ENCODE results near the gene GPX4. TPM values are rescaled to one million over a fixed set of nuclear protein-coding genes. Genes with fewer than 3 reads are reported as not detected.
"Not testable (repeated sequence)": the region's sequence is repeated elsewhere in the genome, so short reads cannot be mapped to it uniquely, and the experiment has no call there.

GPX4 gene
- polyA plus RNA-seq, 2 donors = 271 to 294 TPM

DNA sequence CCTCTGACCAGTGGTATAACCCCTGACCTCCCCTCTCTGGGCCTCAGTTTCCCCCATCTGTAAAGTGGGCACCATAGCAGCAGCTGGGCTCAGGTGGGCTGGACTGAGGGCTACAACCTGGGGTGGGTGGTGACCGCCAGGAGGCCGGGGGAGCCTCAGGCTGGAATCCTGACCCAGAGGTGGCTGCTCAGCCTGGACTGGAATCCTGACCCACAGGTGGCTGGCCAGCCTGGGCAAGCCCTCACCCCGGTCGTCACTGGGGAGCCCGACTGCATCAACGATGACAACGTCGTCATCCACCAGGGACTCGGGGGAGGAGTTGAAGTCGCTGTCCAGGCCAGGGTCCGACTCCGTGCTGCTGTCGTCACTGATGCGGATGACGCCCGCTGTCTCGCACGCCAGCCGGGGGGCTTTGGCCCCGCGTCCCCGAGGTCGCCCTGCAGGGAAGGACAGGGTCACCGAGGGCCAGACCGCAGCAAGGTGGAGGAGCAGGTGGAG is 10.2 kb downstream of the GPX4 start:
- Histone ChIP-seq H3K27ac (ENCODE audit: low read depth in 2 of 2, low read length in 1 of 2) (peak overlapping the region; percentile 62 to 83), H3K4me3 (ENCODE audit: low read depth in 1 of 2, low read length in 2 of 2) (no peak overlapping the region), H3K27me3 (ENCODE audit: control insufficient read depth in 1 of 2, insufficient read depth in 2 of 2, low read length in 2 of 2) (no peaks in the 10 kb centered on the region), H3K36me3 (ENCODE audit: control insufficient read depth in 2 of 2, insufficient read depth in 2 of 2, low read length in 1 of 2) (peaks cover 14 to 69% of the 10 kb centered on the region in 2 donors), H3K4me1 (ENCODE audit: control insufficient read depth in 2 of 2, insufficient read depth in 2 of 2, low read length in 1 of 2) (peaks cover 6 to 45% of the 10 kb centered on the region in 2 donors), H3K9me3 (ENCODE audit: control insufficient read depth in 2 of 2, insufficient read depth in 1 of 2, low read depth in 1 of 2, low read length in 1 of 2) (no peaks in the 10 kb centered on the region)
- WGBS, 2 donors = 84 to 87% methylated on average over 25 of the region's 25 CpGs

GRCh38 chr19:1114728-1115127 is 10.9 kb downstream of the GPX4 start:
- H3K27ac ChIP-seq (ENCODE audit: low read depth in 2 of 2, low read length in 1 of 2); H3K27me3 ChIP-seq (ENCODE audit: control insufficient read depth in 1 of 2, insufficient read depth in 2 of 2, low read length in 2 of 2); H3K9me3 ChIP-seq (ENCODE audit: control insufficient read depth in 2 of 2, insufficient read depth in 1 of 2, low read depth in 1 of 2, low read length in 1 of 2); H3K4me3 ChIP-seq (ENCODE audit: low read depth in 1 of 2, low read length in 2 of 2): not testable (repeated sequence)
- Histone ChIP-seq H3K4me1 (ENCODE audit: control insufficient read depth in 2 of 2, insufficient read depth in 2 of 2, low read length in 1 of 2) (peaks cover 6 to 47% of the 10 kb centered on the region in 2 donors), H3K36me3 (ENCODE audit: control insufficient read depth in 2 of 2, insufficient read depth in 2 of 2, low read length in 1 of 2) (peaks cover 17 to 69% of the 10 kb centered on the region in 2 donors)
- WGBS, 2 donors = 87 to 89% methylated on average over 9 of the region's 9 CpGs

- Histone ChIP-seq H3K4me3 (ENCODE audit: low read depth in 1 of 2, low read length in 2 of 2) (no peak overlapping the region), H3K9me3 (ENCODE audit: control insufficient read depth in 2 of 2, insufficient read depth in 1 of 2, low read depth in 1 of 2, low read length in 1 of 2) (no peaks in the 10 kb centered on the region), H3K27me3 (ENCODE audit: control insufficient read depth in 1 of 2, insufficient read depth in 2 of 2, low read length in 2 of 2) (no peaks in the 10 kb centered on the region), H3K27ac (ENCODE audit: low read depth in 2 of 2, low read length in 1 of 2) (no peak overlapping the region), H3K4me1 (ENCODE audit: control insufficient read depth in 2 of 2, insufficient read depth in 2 of 2, low read length in 1 of 2) (peaks cover 6 to 44% of the 10 kb centered on the region in 2 donors), H3K36me3 (ENCODE audit: control insufficient read depth in 2 of 2, insufficient read depth in 2 of 2, low read length in 1 of 2) (peaks cover 17 to 66% of the 10 kb centered on the region in 2 donors)
- 89 to 93% methylated on average over 35 of the region's 35 CpGs for WGBS, 2 donors
Measured at GRCh38 chr19:1115646-1116420, 12.0 kb downstream of the GPX4 start.

GRCh38 chr19:1116726-1117581 is 13.2 kb downstream of the GPX4 start:
- Histone ChIP-seq H3K9me3 (ENCODE audit: control insufficient read depth in 2 of 2, insufficient read depth in 1 of 2, low read depth in 1 of 2, low read length in 1 of 2) (no peaks in the 10 kb centered on the region), H3K27ac (ENCODE audit: low read depth in 2 of 2, low read length in 1 of 2) (peak overlapping the region in 1 of 2 donors; percentile 3), H3K4me1 (ENCODE audit: control insufficient read depth in 2 of 2, insufficient read depth in 2 of 2, low read length in 1 of 2) (peaks cover 6 to 42% of the 10 kb centered on the region in 2 donors), H3K4me3 (ENCODE audit: low read depth in 1 of 2, low read length in 2 of 2) (no peak overlapping the region), H3K36me3 (ENCODE audit: control insufficient read depth in 2 of 2, insufficient read depth in 2 of 2, low read length in 1 of 2) (peaks cover 13 to 70% of the 10 kb centered on the region in 2 donors), H3K27me3 (ENCODE audit: control insufficient read depth in 1 of 2, insufficient read depth in 2 of 2, low read length in 2 of 2) (no peaks in the 10 kb centered on the region)
- 73 to 83% methylated on average over 52 of the region's 52 CpGs for WGBS, 2 donors

DNA sequence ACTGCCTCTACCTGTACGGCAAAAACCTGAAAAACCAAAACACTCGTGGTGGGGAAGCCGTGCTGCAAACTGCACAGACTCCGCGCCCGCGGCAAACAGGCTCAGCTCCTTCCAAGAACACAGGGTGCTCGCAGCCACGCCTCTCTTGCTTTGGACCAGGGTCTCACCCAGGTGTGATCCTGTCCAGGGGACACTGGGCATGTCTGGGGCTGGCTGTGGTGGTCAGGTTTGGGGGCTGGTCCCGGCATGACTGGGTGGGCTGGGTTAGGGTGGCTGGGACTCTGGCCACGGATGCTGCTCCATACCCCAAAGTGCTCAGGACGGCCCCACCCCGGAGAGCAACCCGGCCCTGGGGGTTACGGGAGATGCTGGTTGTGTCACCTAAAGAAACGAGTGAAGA is 13.9 kb downstream of the GPX4 start:
- Histone ChIP-seq H3K4me1 (ENCODE audit: control insufficient read depth in 2 of 2, insufficient read depth in 2 of 2, low read length in 1 of 2) (peaks cover 5 to 36% of the 10 kb centered on the region in 2 donors), H3K27me3 (ENCODE audit: control insufficient read depth in 1 of 2, insufficient read depth in 2 of 2, low read length in 2 of 2) (no peaks in the 10 kb centered on the region), H3K27ac (ENCODE audit: low read depth in 2 of 2, low read length in 1 of 2) (peak overlapping the region in 1 of 2 donors; percentile 43), H3K4me3 (ENCODE audit: low read depth in 1 of 2, low read length in 2 of 2) (no peak overlapping the region), H3K36me3 (ENCODE audit: control insufficient read depth in 2 of 2, insufficient read depth in 2 of 2, low read length in 1 of 2) (peaks cover 13 to 73% of the 10 kb centered on the region in 2 donors), H3K9me3 (ENCODE audit: control insufficient read depth in 2 of 2, insufficient read depth in 1 of 2, low read depth in 1 of 2, low read length in 1 of 2) (no peaks in the 10 kb centered on the region)
- 63 to 77% methylated on average over 16 of the region's 16 CpGs for whole genome bisulfite sequencing, 2 donors

DNA sequence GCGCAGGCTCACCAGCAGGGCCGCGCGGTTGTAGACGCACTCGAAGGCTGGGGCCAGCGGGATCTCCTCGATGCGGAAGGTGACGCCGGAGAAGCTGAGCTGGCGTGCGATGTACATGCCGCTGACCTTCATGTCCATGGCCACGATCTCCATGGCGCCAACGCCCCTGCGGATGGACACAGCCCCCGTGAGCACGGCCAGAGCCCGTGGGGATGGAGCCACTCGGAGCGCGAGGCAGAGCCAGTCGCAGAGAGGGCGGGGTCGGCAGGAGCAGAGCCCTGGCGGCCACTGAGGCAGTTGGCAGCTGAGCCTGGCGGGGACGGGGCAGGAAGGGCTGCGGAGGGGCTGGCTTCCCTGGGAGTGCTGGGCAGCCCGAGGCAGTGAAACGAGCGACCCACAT is 15.2 kb downstream of the GPX4 start:
- Histone ChIP-seq H3K27me3 (ENCODE audit: control insufficient read depth in 1 of 2, insufficient read depth in 2 of 2, low read length in 2 of 2) (no peaks in the 10 kb centered on the region), H3K36me3 (ENCODE audit: control insufficient read depth in 2 of 2, insufficient read depth in 2 of 2, low read length in 1 of 2) (peaks cover 13 to 73% of the 10 kb centered on the region in 2 donors), H3K4me1 (ENCODE audit: control insufficient read depth in 2 of 2, insufficient read depth in 2 of 2, low read length in 1 of 2) (peaks cover 0 to 27% of the 10 kb centered on the region in 2 donors), H3K9me3 (ENCODE audit: control insufficient read depth in 2 of 2, insufficient read depth in 1 of 2, low read depth in 1 of 2, low read length in 1 of 2) (peaks cover 0 to 3% of the 10 kb centered on the region in 2 donors), H3K27ac (ENCODE audit: low read depth in 2 of 2, low read length in 1 of 2) (no peak overlapping the region), H3K4me3 (ENCODE audit: low read depth in 1 of 2, low read length in 2 of 2) (no peak overlapping the region)
- WGBS, 2 donors = 92 to 93% methylated on average over 32 to 34 of the region's 34 CpGs

- peaks cover 18 to 74% of the 10 kb centered on the region in 2 donors for H3K36me3 ChIP-seq (ENCODE audit: control insufficient read depth in 2 of 2, insufficient read depth in 2 of 2, low read length in 1 of 2)
- 91% methylated on average over 50 of the region's 50 CpGs for WGBS, 2 donors
Measured at GRCh38 chr19:1119475-1120217, 15.9 kb downstream of the GPX4 start.

GRCh38 chr19:1121395-1121794 is 17.6 kb downstream of the GPX4 start:
- Histone ChIP-seq H3K27me3 (ENCODE audit: control insufficient read depth in 1 of 2, insufficient read depth in 2 of 2, low read length in 2 of 2) (no peaks in the 10 kb centered on the region), H3K4me1 (ENCODE audit: control insufficient read depth in 2 of 2, insufficient read depth in 2 of 2, low read length in 1 of 2) (peaks cover 0 to 23% of the 10 kb centered on the region in 2 donors), H3K36me3 (ENCODE audit: control insufficient read depth in 2 of 2, insufficient read depth in 2 of 2, low read length in 1 of 2) (peaks cover 12 to 71% of the 10 kb centered on the region in 2 donors), H3K9me3 (ENCODE audit: control insufficient read depth in 2 of 2, insufficient read depth in 1 of 2, low read depth in 1 of 2, low read length in 1 of 2) (peaks cover 0 to 3% of the 10 kb centered on the region in 2 donors), H3K4me3 (ENCODE audit: low read depth in 1 of 2, low read length in 2 of 2) (no peak overlapping the region), H3K27ac (ENCODE audit: low read depth in 2 of 2, low read length in 1 of 2) (no peak overlapping the region)
- 94% methylated on average over 10 of the region's 10 CpGs for WGBS, 2 donors

More at GRCh38 chr19:1119475-1120217, 15.9 kb downstream of the GPX4 start:
- Histone ChIP-seq H3K27me3 (ENCODE audit: control insufficient read depth in 1 of 2, insufficient read depth in 2 of 2, low read length in 2 of 2) (no peaks in the 10 kb centered on the region), H3K4me1 (ENCODE audit: control insufficient read depth in 2 of 2, insufficient read depth in 2 of 2, low read length in 1 of 2) (peaks cover 0 to 24% of the 10 kb centered on the region in 2 donors), H3K27ac (ENCODE audit: low read depth in 2 of 2, low read length in 1 of 2) (no peak overlapping the region), H3K9me3 (ENCODE audit: control insufficient read depth in 2 of 2, insufficient read depth in 1 of 2, low read depth in 1 of 2, low read length in 1 of 2) (peaks cover 0 to 3% of the 10 kb centered on the region in 2 donors), H3K4me3 (ENCODE audit: low read depth in 1 of 2, low read length in 2 of 2) (no peak overlapping the region)

Measured in esophagus (tissue), 2 donors.